SK-N-MC (cell line): ENCODE data around the gene SCYGR4.

Source experiments
- EZH2 ChIP-seq: fragments of 200-600 bp; sonication (generic); IDR thresholded peaks from one replicate; pipeline ENCODE4 v1.6.1; 2017; ENCODE audit warnings: antibody characterized with exemption
- FOXP2 ChIP-seq: optimal IDR thresholded peaks from 2 replicates; pipeline ENCODE3; 2011; ENCODE audit warnings: mild to moderate bottlenecking, moderate library complexity; ENCODE audit not compliant: insufficient read depth; ENCODE audit errors: extremely low read length, control extremely low read depth
- POLR2AphosphoS5 ChIP-seq: IDR thresholded peaks from 2 replicates; pipeline ENCODE4 v1.6.1; 2012; ENCODE audit warnings: mild to moderate bottlenecking, low read depth, low read length, borderline replicate concordance

DNA sequence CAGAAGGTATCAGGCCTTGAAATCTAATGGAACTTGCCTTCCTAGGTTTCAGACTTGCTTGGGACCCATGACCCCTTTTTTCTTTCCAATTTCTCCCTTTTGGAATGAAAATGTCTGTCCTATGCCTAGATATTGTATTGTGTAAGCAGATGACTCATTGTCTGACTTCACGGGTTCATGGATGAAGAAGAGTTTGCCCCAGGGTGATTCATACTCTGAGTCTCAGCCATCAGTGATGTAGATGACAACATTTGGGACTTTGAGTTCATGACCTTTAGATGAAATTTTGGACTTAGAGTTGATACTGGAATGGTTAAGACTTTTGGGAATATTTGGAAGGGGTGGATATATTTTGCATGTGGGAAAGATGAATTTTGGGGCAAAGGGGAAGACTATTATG is 38.2 kb downstream of the SCYGR4 start:
- TF ChIP-seq POLR2AphosphoS5 (no peak), EZH2 (no peak), FOXP2 (no peak)
